G401 (cell line): ENCODE data around the gene KCTD1. TPM values are rescaled to one million over a fixed set of nuclear protein-coding genes. Genes with fewer than 3 reads are reported as not detected.

ENCODE experiments used
- DNase-seq: peaks from one replicate; pipeline ENCODE4 v3.0.0-alpha.2; 2015; ENCODE audit warnings: low spot score
- in situ Hi-C: cut with HindIII; loops from 2 replicates; pipeline ENCODE4 v1.10.0; 2016; ENCODE audit warnings: low sequenced_read_pairs, mixed read lengths
- total RNA-seq: library from RNA; depleted of rRNA; stranded (reverse); fragments of >200 nt; shearing (Covaris generic); gene quantifications from 2 replicates; pipeline ENCODE4 v1.2.3, GENCODE V29; 2014

KCTD1 gene
- total RNA-seq, 1 experiment from 2014 or later, result 11.5 TPM

- in situ Hi-C loops, result no loop called here
- no peak for DNase-seq
Measured at GRCh38 chr18:26489881-26490280, 58.5 kb downstream of the KCTD1 start.

GRCh38 chr18:26489191-26489590 is 59.2 kb downstream of the KCTD1 start:
- in situ Hi-C loops, result no loop called here
- DNase-seq, result no peak

- no peak for DNase-seq
- in situ Hi-C loops, result no loop called here
Measured at GRCh38 chr18:26488417-26489009, 59.8 kb downstream of the KCTD1 start.

GRCh38 chr18:26487437-26487836 is 60.9 kb downstream of the KCTD1 start:
- in situ Hi-C loops, result no loop called here
- no peak for DNase-seq

GRCh38 chr18:26483633-26484032 is 64.7 kb downstream of the KCTD1 start:
- DNase-seq, result no peak
- in situ Hi-C loops, result no loop called here

GRCh38 chr18:26482569-26482968 is 65.8 kb downstream of the KCTD1 start:
- DNase-seq, result no peak

GRCh38 chr18:26480897-26481795 is 67.2 kb downstream of the KCTD1 start:
- DNase-seq, result no peak

More at GRCh38 chr18:26482569-26482968, 65.8 kb downstream of the KCTD1 start:
- in situ Hi-C loops, result no loop called here

GRCh38 chr18:26479681-26480079 is 68.7 kb downstream of the KCTD1 start:
- no peak for DNase-seq
- in situ Hi-C loops, result no loop called here

More at GRCh38 chr18:26480897-26481795, 67.2 kb downstream of the KCTD1 start:
- in situ Hi-C loops, result no loop called here

GRCh38 chr18:26479065-26479680 is 69.2 kb downstream of the KCTD1 start:
- no peak for DNase-seq
- in situ Hi-C loops, result no loop called here

GRCh38 chr18:26477828-26478466 is 70.4 kb downstream of the KCTD1 start:
- DNase-seq, result no peak
- in situ Hi-C loops, result no loop called here

- in situ Hi-C loops, result no loop called here
- no peak for DNase-seq
Measured at GRCh38 chr18:26476697-26477096, 71.7 kb downstream of the KCTD1 start.

GRCh38 chr18:26474542-26474941 is 73.8 kb downstream of the KCTD1 start:
- in situ Hi-C loops, result no loop called here
- no peak for DNase-seq

GRCh38 chr18:26473672-26474071 is 74.7 kb downstream of the KCTD1 start:
- DNase-seq, result no peak
- in situ Hi-C loops, result no loop called here

GRCh38 chr18:26471826-26472225 is 76.5 kb downstream of the KCTD1 start:
- in situ Hi-C loops, result no loop called here
- no peak for DNase-seq

GRCh38 chr18:26471027-26471426 is 77.3 kb downstream of the KCTD1 start:
- in situ Hi-C loops, result no loop called here
- no peak for DNase-seq

GRCh38 chr18:26470011-26470637 is 78.2 kb downstream of the KCTD1 start:
- in situ Hi-C loops, result no loop called here
- no peak for DNase-seq

GRCh38 chr18:26468931-26469340 is 79.4 kb downstream of the KCTD1 start:
- no peak for DNase-seq
- in situ Hi-C loops, result no loop called here

GRCh38 chr18:26466026-26466425 is 82.3 kb downstream of the KCTD1 start:
- no peak for DNase-seq
- in situ Hi-C loops, result no loop called here

GRCh38 chr18:26465431-26465830 is 82.9 kb downstream of the KCTD1 start:
- in situ Hi-C loops, result no loop called here
- no peak for DNase-seq
